GM18511 (cell line): Measurements from ENCODE around the gene GPSM3.
"Not testable (repeated sequence)": the region's sequence is repeated elsewhere in the genome, so short reads cannot be mapped to it uniquely, and the experiment has no call there.

Experiments used
- ATAC-seq: cut with Tn5 transposase; IDR thresholded peaks from one replicate; pipeline ENCODE4 v1.9.1; 2021; ENCODE audit warnings: mild to moderate bottlenecking, moderate library complexity; ENCODE audit not compliant: unreplicated experiment

GPSM3 gene

DNA sequence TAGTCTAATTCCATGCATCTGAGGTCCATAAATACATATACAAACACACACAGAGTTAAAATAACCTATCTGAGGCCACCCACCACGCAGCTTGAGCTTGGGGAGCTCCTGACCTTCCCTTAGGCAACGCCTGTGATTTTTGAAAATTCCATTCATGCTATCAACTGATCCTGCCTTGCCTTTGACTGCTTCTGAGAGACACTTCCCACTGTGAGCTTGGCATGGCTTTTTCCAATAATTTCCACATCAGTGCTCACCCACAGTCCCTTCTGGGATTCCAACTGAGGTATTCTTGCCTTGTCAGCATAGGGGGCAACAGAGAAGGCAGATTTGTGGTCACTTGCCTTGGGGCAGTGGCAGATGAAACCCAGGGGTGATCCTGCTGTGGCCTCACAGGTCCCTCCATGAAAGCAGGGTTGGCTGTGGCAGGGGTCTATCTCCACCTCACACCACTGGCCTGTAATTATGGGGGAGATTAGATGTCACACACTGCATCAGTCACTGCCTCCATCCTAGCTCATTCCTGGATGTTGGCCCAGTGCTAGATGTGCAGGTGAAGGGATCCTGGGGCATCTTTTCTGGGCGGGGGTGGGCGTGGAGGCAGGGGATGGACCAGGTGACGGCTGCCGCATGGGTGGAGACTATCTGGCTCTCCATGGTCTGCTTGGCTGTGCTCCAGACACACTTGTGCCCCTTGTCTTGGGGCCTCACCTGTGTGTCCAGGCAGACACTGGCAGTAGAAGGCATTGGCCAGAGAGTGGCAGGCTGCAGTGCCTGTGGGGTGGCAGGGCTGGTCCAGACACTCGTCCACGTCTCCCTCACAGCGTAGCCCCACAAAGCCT, 11.2 kb upstream of the GPSM3 start:
- no peak for ATAC-seq

DNA sequence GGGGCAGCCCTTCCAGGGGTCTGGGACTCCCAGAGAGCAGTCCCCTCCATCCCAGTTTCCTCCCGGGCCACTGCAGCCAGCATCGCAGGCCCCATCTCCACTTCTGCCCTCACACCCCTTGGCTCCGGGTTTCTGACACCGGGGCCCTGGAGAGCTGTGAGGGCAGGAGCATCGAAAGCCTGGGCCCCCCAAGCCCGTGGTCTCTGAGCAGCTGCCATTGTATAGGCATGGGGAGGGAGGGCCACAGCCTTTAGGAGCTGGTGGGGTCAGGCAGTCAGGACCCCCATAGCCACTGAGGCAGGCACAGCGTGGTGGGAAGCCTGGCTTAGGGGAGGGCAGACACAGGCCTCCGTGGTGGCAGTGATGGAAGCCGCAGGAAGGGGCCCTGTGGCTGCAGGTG, 9.7 kb upstream of the GPSM3 start:
- no peak for ATAC-seq

DNA sequence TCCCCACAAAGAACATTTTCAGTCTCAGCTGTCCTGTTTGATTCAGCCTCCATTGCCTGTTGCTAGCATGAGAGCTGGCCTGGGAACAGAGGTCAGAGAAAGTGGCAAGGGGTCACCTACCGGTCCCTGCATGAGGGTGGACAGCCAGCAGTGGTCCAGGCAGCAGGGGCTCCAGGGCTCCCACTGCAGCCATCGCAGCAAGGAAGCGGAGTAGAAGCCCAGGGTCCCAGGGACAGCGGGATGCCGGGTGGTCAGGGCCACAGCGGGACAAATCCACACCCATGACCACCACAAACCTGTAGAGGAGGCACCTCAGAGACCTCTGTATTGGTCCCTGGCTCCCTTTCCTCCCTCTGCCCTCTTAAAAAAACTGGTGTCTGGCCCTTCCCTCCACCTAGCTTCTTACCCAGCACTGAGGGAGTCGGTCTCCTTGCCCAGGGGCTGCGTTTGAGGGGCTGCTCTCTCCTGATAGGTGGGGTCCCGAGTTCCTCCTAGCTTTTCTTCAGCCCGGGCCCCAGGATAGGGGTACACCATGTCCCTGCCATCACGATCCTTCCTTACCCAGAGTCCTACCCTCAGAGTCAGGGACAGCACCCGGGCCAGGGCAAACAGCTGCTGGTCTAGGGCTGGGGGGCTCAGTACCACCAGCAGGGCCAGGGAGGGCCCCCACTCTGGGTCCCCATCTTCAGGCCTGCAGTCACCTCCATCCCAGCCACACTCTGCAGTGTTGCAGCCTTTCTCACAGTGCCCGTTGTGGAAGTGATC, 8.4 kb upstream of the GPSM3 start:
- no peak for ATAC-seq

DNA sequence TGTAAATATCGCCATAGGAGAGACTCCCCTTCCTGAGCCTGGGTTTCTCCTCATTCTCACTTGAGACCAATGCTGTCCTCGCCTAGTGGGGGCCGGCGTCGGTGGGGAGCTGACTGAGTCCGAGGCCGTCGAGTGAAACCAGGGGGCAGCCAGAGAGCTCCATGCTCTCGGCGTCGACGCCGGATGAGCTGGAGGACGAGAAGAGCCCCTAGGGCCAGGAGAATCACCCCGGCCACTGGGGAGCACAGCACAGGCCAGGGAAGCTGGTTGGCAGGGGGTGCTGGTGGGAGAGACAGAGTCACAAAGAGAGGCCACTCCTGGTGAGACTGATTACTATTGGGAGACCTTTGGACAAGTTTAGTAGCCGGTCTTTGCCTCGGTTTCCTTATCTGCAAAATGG, 6.4 kb upstream of the GPSM3 start:
- ATAC-seq, result no peak

DNA sequence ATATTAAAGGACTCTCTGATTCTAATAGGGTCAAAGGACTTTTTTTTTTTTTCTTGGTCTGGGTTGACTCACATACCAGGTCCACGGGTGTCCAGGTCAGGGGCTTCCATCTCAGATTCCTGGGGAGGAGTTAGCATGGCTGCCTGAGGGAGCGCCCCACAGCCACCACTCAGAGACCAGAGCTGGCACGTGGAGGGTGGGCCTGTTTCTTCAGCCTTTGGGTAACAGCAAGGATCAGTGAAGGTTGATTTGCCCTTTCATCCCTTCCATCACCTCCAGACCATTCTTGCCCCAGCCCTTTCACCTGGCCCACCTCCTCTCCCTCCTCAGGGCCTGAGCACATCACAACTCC, 5.9 kb upstream of the GPSM3 start:
- no peak for ATAC-seq

DNA sequence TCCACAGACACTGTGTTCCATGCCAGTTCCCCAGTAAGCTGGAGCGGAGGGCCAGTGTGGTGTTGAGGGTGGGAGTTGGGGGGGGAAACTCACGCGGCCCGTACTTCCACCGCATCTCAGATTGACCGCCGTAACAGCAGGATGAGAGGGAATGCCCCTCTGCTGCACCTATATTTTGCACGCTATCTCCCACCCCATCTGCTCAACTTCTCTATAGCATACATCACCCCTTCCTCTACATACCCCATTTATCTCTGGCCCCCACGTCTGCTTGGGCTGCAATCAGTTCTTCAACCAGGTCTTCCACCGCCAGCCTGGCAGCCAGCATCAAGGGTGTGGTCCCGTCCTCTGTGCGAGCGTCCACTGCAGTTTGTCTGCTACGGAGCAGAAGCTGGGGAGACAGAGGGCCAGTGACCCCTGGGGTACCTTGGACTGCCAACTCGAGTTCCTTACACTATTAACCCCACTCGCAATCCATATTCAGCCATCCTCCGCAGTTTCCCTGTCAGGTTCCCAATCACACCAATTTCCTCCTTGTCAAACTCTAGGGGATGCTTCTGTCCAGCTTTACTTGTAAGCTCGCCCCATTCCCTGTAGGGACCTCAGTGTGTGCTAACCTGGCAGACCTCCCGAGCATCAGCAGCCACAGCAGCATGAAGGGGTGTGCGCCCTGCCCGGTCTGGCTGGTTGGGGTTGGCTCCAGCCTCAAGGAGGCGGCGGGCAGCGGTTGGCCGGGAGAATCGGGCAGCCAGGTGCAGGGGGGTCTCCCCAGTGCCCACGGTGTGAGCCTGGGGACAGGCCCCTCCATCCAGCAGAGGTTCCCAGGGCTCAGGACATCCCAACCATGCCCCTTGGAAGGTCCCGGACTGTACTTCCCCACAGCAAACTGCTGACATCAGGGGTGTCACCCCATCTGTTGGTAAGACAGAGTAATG, 4.5 kb upstream of the GPSM3 start:
- no peak for ATAC-seq

DNA sequence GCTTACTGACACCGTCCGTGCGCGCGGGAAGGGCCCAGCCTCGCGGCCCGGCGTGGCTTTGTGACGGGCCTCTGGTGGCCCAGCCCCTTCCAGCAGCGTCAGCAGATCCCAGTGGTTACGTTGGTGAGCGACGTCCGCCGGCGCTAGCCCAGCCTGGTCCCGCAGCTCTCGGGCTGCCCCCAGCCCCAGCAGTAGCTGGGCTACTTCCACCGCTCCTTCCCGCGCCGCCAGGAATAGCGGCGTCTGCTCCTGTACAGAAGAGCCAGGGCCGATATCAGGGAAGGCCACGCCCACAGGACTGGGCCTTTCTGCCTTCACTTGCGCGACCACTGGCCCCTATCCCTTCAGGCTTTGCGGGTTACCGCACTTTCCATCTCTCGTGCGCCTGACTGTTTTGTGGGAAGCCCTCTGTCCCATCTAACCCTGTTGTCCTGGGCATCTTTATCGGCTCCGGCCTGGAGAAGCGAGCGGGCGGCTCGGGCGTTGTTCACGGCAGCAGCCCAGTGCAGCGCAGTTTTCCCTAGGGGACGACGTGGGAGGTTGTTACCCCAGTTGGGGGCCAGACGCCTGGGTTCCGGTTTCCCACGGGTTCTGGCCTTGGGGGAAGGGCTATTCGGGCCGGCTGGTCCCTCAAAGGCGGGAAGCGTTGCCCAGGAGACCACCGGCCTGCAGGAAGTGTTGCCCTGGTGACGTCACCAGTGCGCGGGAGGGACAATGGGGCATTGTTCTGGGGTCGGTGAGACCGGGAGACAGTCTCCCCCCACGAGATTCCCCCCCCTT, 3.6 kb upstream of the GPSM3 start:
- ATAC-seq, result peak; percentile 81

DNA sequence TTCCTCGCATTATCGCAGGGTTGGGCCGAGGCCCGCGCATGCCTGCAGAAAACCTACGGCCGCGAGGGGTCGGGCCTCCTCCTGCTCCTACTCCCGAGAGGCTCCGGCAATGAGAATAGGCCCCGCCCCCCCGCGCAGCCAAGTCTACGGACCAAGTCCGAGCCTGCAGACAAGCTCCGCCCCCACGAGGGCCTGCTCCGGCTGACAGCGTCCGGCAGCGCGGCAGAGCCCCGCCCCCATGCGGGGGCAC, 3.1 kb upstream of the GPSM3 start:
- ATAC-seq, result peak; percentile 79

DNA sequence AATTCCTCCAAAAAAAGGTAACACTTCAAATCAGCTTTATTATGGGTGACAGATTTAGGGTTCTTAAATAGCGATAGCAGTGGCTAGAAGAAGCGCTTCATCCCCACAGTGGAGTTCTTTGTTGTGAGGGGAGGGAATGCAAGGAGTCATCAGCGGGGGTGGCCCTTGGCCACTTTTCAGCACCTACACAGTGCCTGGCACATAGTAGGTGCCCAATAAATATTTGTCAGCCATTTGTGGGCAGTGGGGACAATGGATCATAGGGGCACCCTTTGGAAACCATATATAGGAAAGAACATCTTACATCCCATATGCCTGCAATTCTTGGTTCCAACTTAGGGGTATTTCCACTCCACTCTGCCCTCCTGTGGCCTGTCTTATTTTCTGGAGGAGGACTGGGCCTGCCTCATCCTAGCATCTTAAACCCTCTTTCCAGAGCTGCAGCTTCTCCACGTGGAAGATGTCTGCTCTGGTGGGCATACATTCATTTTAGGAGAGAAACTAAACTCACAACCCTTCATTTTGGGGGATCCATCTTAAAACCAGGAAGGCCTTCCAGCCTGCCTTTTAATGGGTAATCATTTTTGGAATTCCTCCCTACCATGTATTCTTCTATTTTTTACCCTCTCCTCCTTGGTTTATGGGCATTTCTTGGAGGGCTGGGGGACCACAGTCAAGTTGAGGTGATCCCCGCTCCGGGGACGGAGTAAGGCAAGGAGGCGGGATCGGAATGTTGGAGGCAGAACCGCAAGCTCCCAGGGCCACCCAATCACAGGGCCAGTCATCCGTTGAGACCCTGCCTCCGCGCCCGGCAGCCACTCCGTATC, 2.6 kb upstream of the GPSM3 start:
- ATAC-seq, result no peak

DNA sequence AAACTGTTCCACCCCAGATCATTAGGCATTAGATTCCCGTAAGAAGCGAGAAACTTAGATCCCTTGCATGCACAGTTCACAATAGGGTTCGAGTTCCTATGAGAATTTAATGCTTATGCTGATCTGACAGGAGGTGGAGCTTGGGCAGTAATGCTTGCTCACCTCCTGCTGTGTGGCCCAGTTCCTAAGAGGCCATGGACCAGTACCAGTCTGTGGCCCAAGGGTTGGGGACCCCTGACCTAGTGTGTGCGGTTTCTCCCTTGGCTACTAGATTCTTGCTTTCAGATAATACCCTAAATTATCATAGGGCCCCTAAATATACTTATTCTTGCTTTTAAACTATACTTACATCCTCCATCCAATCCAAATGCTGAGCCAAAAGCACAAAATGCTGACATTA, 1.9 kb upstream of the GPSM3 start:
- no peak for ATAC-seq

DNA sequence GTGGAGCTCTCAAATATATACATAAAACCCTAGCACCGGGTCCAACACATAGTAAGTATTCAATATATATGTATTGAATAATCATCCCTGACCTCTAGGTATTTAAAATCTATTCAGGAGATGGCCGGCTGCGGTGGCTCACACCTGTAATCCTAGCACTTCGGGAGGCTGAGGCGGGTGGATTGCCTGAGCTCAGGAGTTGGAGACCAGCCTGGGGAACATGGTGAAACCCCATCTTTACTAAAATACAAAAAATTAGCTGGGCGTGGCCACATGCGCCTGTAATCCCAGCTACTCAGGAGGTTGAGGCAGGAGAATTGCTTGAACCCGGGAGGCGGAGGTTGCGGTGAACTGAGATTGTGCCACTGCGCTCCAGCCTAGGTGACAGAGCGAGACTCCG, 653 bp upstream of the GPSM3 start:
- ATAC-seq, result not testable (repeated sequence)

DNA sequence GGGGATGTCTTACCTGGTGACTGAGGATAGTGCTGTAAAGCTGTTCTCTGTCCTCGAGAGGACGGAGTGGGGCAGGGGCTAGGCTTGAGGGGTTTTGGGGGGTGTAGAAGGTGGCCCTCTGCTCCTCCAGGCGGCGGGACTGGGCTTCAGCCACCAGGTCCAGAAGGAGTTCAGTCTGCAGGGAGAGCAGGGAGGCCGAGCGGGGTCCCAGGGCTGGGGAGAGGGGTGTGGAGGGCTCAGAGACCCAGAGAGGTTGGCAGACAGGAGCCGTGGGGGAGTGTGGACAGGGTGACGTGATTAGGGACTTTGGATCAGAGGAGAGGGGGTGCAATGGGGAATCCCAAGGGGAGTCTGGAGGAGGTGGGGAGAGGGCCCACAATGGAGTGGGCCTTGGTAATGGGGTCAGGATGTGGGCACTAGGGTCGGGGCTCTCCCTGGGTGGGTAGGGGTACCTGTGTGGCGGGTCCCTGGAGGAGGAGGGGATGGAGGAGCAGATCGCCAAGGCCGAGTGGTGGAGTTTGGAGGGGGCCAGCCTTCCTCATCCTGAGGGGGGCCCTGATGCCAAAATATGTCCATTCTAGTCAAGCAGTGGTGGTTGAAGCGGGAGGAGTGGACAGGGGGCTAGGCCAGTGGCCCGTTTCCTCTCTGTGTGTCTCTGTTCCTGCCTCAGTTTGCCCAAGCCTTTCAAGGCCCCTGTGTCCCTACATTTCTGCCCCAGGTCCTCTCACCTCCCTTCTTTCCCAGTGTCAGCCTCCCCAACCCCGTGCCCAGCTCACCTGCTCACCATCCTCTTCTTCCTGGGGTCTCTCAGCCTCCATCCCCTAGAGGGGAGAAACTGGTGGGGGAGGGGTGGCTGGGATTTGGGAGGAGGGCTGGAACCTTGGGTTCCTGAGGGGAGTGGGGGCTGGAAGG, 491 bp downstream of the GPSM3 start:
- ATAC-seq, result no peak

DNA sequence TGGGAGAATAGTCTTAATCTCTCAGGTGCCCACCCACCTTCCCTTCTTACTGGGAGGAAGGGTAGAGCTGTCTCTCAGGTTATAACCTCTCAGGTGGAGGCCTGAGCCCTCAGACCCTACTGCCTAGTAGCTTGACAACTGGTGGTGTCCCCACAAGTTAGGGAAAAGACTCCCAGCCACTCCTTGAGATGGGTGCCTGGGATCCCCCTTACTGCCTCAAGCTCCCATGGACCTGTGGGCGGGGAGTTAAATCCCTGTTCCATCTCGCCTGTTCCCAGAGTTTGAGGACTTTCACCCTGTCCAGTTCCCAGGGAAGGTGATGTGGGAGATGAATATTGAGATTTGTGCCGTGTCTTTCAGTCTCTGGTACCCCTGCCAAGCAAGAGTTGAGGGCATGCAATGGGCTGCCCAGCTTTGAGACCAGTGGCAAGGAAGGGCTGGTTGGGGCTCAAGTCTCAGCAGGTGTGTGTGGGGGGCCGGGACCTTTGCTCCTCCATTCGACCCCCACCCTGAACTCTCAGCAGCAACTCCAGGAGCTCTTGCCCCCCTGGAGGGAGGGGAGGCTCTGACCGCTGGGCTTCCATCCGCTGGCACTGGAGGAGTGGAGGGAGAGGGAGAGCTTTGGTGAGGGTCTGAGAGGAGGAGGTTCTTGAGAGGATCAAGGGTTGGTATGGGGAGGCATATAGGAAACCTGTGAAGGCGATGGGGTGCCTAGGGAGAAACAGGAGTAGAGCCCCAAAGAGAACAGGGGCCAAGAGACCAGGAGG, 1.3 kb downstream of the GPSM3 start:
- ATAC-seq, result no peak

DNA sequence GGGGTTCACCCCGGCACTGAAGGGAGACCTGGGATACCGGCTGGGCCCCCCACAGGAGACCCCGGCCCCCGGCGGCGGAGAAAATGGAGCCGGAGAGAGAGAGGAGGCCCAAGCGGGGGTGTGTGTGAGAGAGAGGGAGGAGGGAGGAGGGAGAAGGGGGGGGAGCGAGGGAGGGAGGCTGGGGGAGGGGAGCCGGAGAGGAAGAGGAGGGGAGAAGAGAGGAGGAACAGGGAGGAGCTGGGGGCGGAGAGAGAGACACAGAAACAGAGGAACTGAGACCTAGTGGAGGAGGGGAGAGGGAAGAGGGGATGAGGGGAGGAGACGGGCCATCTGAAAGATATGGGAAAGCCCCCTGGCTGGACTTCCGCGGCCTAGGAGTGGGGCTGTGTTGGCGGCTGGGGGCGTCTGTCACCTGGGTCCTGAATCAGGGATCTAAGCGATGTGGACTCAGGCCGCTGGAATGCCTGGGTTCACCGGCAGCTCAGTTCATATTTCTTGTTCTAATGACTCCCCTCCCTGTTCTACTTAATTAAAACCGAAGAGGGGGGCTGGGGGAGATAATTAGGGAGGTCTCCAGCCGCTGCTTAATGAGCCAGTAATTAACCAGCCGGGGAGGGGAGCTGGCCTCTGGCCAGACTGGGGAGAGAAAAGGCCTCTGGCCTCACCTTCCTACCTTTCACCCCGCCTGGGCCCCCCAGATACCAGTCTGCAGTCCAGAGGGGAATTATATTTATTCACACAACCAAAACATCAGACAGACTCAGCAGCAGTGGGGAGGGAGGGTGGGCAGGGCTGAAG, 2.2 kb downstream of the GPSM3 start, which contains the start of gene PBX2:
PBX2 (minus strand) TSS at position 149 of the 798 bp plus-strand sequence. CDS start 287 bp downstream, outside the sequence.
- peak; percentile 65 for ATAC-seq

DNA sequence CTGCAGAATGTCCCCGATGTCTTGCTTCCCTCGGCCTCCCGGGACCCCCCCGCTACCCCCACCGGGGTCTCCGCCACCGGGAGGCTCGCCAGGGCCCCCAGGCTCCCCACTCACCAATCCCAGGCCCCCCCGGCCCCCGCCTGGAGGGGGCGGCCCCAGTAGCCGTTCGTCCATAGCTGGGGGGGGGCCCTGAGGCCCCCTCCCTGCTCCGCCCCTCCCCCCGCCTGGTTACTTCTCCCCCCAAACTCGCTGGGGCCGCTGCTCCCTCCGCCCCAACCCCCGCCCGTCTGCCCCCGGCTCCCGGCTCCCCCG, 2.7 kb downstream of the GPSM3 start:
- no peak for ATAC-seq

DNA sequence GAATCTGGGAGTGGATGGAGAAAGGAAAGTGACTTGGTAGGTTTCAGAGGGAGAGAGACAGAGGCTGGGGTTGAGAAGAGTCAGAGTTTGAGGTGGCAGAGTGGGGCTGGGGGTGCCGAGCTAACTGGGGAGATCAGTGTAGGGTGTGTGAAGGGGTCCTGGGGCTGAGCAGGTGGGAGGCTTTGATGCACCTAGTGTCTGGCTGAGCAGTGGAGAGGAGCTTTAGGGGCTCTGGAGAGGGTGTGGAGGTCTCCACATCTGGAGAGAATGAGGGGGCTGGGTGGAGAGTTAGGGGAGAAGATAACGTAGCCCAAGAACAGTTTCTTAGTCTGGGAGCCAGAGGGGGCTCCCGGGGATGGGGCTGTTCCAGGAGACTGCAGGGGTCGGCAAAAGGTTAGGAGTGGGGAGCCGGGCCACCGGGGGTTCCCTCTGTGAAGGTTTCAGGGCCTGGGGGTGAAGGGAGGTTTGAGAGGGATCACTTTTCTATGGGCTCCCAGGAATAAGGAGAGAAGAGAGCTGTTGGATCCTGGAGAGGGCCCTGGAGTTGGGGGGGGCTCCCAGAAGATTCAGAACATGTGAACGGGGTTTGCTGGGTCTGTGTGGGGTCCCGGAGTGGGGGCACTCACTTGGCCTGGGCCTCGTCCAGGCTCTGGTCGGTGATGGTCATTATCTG, 3.2 kb downstream of the GPSM3 start:
- no peak for ATAC-seq
